ENCODE measurements around the gene MIEF2.
"Not testable (repeated sequence)": the region's sequence is repeated elsewhere in the genome, so short reads cannot be mapped to it uniquely, and the experiment has no call there.

MIEF2 gene

GRCh38 chr17:18257268-18257981, 3.0 kb upstream of the MIEF2 start:
- DNase-seq = no peak

GRCh38 chr17:18257982-18258355, 2.5 kb upstream of the MIEF2 start:
- DNase-seq = peak; percentile 78

GRCh38 chr17:18258356-18259038, 2.0 kb upstream of the MIEF2 start, which contains the start of gene FLII:
TSS of gene FLII (minus strand) at chr17:18258738. CDS start at chr17:18258690, 48 bp downstream.
- peak; percentile 75 for DNase-seq

- DNase-seq = no peak
Measured at GRCh38 chr17:18259621-18260331, 686 bp upstream of the MIEF2 start.

GRCh38 chr17:18261146-18261515, 669 bp downstream of the MIEF2 start:
- no peak for DNase-seq

DNA sequence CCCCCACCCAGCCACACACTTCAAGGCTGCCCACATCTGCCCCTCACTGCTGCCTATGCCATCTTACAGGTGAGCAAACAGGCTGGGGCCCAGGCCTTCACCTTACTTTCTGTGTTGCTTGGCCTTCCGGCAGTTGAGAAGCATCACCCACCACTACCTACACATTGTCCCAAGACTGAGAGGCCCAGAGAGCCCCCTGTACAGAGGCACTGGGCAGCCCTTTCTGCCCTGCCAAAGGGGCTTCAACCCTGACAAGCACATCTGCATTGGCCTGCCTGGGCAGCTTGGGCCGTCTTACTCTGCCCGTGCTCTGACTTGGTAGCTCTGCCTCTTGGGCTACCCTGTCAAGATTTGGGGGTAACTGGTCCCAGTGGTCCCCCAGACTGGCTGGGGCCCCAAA, 1.2 kb downstream of the MIEF2 start:
- no peak for DNase-seq

DNA sequence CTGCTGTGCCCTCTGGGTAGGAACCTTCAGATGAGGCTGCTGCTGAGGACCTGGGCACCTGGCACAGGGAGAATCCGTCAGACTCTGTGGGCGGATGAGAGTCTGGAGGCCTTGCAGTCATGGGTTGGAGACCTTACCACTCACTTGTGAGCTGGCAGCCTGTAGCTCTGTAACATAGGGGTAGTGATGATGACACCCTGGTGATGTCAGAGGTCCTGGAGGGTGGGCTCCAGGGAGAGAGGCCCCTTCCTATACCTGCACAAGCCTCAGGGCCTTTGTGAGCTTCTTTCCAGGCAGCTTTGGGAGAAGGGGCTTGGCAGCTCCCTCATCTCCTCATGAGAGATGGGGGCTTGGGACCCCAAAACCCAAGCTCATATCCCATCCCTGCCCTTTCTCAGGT, 1.6 kb downstream of the MIEF2 start:
- no peak for DNase-seq

DNA sequence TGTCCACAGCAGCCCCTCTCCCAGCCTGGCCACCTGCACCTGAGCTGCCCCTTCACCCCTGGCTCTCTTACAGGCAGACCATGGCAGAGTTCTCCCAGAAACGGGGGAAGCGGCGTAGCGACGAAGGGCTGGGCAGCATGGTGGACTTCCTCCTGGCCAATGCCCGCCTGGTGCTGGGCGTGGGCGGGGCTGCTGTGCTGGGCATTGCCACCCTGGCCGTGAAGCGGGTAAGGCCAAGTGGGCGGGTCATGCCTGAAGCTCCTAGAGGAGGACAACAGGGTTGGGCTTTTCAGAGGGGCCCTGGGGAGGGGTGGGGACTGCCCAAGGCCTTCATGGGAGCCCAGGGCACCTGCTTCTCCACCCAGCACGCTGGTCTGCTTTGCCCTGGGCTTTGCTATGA, 2.2 kb downstream of the MIEF2 start:
- no peak for DNase-seq

DNA sequence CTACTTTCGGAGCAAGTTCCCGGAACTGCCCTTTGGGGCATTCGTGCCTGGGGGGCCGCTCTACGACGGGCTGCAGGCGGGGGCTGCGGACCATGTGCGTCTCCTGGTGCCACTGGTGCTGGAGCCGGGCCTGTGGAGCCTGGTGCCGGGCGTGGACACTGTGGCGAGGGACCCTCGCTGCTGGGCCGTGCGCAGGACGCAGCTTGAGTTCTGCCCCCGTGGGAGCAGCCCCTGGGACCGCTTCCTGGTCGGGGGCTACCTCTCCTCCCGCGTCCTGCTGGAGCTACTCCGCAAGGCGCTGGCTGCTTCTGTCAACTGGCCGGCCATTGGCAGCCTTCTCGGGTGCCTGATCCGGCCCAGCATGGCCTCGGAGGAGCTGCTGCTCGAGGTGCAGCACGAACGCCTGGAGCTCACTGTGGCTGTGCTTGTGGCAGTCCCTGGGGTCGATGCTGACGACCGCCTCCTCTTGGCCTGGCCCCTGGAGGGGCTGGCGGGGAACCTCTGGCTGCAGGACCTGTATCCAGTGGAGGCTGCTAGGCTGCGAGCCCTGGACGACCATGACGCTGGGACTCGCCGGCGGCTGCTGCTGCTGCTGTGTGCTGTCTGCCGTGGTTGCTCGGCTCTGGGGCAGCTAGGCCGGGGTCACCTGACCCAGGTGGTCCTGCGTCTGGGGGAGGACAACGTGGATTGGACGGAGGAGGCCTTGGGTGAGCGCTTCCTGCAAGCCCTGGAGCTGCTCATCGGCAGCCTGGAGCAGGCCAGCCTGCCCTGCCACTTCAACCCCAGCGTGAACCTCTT, 3.6 kb downstream of the MIEF2 start:
- no peak for DNase-seq

DNA sequence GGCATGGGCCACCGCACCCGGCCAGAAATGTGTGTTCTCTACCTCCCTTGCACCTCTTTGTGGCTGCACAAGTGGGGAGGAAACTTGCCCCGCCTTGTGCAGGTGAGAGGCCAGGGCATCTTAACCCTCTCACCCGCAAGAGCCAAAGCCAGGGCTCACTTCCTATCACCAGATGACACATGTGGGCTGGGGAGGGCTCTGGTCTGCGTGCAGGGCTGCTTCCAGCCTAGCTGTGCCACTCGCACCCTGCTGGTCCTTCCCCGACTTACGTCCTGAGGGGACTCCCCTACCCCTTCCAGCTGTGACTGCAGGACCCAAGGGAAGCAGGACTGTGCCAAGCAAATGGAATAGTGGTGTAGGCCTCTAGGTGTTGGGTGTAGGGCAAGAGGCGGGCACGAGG, 6.9 kb downstream of the MIEF2 start:
- no peak for DNase-seq

GRCh38 chr17:18267927-18268711, 7.7 kb downstream of the MIEF2 start:
- DNase-seq = peak; percentile 46

DNA sequence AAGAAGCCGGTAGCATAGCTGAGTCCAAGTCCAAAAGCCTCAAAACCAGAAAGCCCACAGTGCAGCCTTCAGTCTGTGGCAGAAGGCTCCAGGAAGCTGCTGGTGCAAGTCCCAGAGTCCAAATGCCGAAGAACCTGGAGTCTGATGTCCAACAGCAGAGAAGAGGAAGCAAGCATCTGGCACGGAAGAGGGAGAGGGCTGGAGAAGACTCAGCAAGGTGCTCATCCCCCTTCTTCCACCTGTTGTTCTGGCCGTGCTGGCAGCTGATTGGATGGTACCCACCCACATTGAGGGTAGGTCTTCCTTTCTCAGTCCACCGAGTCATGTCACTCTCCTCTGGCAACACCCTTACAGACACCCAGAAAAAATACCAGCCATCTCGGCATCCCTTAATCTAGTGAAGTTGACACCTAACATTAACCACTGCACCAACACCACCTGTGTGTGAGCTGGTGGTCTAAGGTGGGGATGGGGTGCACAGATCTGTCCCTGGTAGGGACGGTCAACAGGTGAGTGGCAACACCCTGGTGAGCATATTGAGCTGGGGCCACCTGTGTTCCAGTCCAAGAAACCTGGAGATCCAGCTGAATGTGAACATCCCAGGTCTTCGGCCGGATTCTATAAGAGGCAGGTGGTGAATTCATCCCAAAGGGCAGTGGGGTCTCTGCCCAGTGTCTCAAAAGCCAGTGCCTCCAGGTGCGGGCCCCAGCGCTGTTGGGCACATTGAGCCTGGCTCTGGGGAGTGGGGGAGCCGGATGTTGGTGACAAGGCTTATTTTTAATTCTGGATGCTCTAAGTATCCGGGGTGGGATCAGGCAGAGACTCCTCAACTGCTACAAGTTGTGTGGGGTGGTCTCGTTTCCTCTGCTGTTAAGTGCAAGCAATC, 9.8 kb downstream of the MIEF2 start:
- no peak for DNase-seq

- DNase-seq = no peak
Measured at GRCh38 chr17:18277076-18277475, 16.6 kb downstream of the MIEF2 start.

DNA sequence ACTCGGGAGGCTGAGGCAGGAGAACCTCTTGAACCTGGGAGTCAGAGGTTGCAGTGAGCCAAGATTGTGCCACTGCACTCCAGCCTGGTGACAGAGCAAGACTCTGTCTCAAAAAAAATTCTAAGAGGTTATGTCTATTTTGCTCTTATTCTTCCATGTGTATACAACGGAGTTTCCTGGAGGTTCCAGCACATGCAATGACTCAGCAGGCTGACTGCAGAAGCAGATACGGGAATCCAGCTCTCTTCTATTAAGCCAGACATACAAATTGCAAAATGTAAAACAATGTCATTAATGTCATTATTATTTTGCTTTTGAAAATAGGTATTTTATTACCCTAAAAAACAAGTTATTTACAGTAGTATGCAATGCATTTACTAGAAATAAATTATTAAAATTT, 18.4 kb downstream of the MIEF2 start:
- DNase-seq = no peak

DNA sequence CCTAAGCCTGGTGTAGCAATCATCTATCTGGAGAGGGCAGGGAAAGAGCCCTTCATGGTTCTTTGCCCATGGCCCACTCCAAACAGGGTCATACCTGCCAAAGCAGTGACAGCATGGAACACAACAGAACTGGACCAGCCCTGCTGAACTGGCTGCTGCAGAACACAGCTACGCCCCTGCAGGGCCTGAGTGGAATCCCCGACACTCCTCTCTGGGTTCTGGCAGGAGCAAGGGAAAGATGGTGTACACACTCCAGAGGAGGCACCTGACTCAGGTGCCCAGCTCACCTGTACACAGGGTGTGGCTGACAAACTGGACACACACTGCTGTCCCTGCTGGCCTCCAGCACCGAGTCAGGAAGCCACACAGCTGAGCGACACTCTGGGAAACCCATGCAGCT, 19.8 kb downstream of the MIEF2 start:
- no peak for DNase-seq

- DNase-seq = no peak
Measured at GRCh38 chr17:18280766-18281371, 20.4 kb downstream of the MIEF2 start.

- DNase-seq = no peak
Measured at GRCh38 chr17:18281788-18282187, 21.3 kb downstream of the MIEF2 start.

DNA sequence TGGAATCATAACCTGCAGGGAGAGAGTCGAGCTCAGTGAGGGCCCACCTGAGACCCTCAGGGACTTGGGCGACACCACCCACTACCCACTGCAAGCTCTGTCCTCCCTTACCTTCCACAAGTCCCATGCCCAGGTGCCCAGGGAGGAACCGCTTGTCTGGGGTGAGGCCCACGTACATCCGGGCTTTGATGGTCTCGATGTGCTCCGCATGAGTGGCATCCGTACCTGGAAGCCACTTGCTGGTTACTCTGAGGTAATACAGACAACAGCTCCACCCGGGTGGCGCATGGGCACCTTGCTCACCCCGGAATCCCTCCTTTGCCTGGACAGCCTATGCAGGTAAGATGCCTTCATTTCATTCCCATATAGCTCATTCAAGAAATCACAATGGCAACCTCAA, 24.8 kb downstream of the MIEF2 start:
- no peak for DNase-seq

GRCh38 chr17:18291718-18292540, 31.5 kb downstream of the MIEF2 start:
- DNase-seq = no peak

- not testable (repeated sequence) for DNase-seq
Measured at GRCh38 chr17:18298061-18298460, 37.6 kb downstream of the MIEF2 start.

Data from right forelimb (tissue), 1 donor.